ENCODE results near the gene TP53I13. TPM values are rescaled to one million over a fixed set of nuclear protein-coding genes. Genes with fewer than 3 reads are reported as not detected.
A peak's percentile ranks its signal among the peaks of the same experiment; 100 is the strongest.

The TP53I13 gene
- total and polyA plus RNA-seq, 2 of the 13 experiments (the other 11 are each of a cell fraction or from before 2014, with no cell fraction given): 16.9 to 25.7 TPM

DNA sequence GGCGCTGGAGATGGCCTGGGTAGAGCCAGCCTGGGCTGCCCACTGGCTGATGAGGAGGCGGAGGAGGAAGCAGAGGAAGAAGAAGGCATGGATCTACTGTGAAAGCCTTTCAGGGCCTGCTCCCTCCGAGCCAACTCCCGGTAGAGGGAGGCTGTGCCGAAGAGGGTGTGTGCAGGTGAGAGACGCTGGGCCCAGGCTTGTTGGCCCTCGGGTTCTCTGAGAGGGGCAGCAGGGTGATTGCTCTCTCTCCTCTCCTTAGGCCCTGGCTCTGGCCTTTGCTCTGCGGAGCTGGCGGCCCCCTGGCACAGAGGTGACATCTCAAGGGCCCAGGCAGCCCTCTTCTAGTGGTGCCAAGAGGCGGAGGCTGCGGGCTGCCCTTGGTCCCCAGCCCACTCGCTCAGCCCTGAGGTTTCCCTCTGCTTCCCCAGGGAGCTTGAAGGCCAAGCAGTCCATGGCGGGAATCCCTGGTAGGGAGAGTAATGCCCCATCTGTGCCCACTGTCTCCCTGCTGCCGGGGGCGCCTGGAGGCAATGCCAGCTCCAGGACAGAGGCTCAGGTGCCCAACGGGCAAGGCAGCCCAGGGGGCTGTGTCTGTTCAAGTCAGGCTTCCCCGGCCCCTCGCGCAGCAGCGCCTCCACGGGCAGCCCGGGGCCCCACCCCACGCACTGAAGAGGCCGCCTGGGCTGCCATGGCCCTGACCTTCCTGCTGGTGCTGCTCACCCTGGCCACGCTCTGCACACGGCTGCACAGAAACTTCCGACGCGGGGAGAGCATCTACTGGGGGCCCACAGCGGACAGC lies 3.6 kb downstream of the TP53I13 start:
- ATAC-seq (no peak), DNase-seq (ENCODE audit: low spot score) (no peak), FAIRE-seq (no peak)
- H3K4me2 ChIP-seq (ENCODE audit: low read depth, low read length): no peak overlapping the region
- peaks cover 0 to 11% of the 10 kb centered on the region in 2 experiments; a peak in 2 of 5 replicates for H3K36me3 ChIP-seq (replicated peaks in 1 of 2; ENCODE audit: control insufficient read depth in 1 of 2, insufficient read depth in 2 of 2, low read length in 2 of 2)
- no peak overlapping the region for H3K4me3 ChIP-seq (replicated peaks in 1 of 3; ENCODE audit: insufficient read depth in 1 of 3, low read depth in 2 of 3, low read length in 3 of 3)
- in situ Hi-C loops (cut with HindIII; ENCODE audit: extremely low pct_ligation_motif_present, low pct_unique_long_range_greater_than_20kb): no loop called here
- H3K9me3 ChIP-seq (ENCODE audit: low read length): no peaks in the 10 kb centered on the region
- intact Hi-C loops (cut with micrococcal nuclease; ENCODE audit: unreplicated experiment): no loop called here
- no peaks in the 10 kb centered on the region for H4K20me1 ChIP-seq (ENCODE audit: insufficient read depth, low read length)
- POLR2A ChIA-PET: no interaction called here
- BruUV-seq (replicated peaks): no TSS peak
- H3K4me1 ChIP-seq (ENCODE audit: insufficient read depth, low read length): peaks cover 32% of the 10 kb centered on the region
- CTCF ChIA-PET (ENCODE audit: low intra/inter-chr PET ratio, low total read pairs): no interaction called here
- H3K27me3 ChIP-seq (ENCODE audit: control insufficient read depth in 1 of 2, insufficient read depth in 2 of 2, low read length in 2 of 2): no peaks in the 10 kb centered on the region
- H2AFZ ChIP-seq (ENCODE audit: low read length): no peak overlapping the region
- 96% methylated on average over 9 of the region's 30 CpGs for WGBS (ENCODE audit: low lambda C conversion rate)
- H3K79me2 ChIP-seq (ENCODE audit: insufficient read depth, low read length): no peaks in the 10 kb centered on the region
- no peak overlapping the region for H3K9ac ChIP-seq (ENCODE audit: insufficient read depth, low read depth, low read length)
- no peak overlapping the region for H3K27ac ChIP-seq (ENCODE audit: extremely low read length, insufficient read depth, low read length)
- TF ChIP-seq ZNF251 (CRISPR knock-in tag; IDR thresholded peaks at IDR 0.05) (no peak), RBFOX2 (IDR thresholded peaks at IDR 0.05; ENCODE audit: low read depth, low read length) (peak; percentile 34; the same call in 1 of the 2 replicates)

DNA sequence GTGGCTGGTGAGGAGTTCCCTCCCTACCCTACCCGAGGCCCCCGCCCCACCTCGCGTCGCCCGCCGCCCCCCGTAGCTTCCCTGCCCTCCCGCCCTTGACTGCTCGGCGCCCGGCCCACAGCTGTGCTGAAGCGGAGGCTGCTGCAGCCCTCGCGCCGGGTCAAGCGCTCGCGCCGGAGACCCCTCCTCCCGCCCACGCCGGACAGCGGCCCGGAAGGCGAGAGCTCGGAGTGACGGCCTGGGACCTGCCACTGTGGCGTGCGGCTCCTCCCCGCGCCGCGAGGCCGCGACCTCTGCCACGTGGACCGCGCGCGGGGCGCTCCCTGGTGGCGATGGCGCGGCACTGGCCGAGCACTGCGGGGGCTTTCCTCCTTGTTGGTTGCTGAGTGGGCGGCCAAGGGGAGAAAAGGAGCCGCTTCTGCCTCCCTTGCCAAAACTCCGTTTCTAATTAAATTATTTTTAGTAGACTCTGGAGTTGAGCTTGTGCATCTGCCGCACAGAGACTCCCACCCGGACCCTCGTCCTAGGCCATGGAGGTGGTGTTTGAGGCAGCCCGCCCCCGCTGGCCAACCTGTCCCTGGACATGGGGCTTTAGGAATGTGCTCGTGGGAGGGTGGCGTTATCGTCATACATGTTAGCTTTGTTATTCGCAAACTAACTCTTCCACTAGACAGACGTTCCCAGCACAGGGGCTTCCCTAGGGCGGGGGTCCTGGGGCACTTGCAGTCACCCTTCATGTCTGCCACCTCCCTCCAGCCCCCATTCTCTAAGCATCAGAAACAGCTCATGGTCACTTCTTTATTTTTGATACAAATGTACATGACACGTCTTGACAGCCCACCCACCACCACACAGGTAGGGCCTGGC lies 4.4 kb downstream of the TP53I13 start:
- ATAC-seq: no peak
- H2AFZ ChIP-seq (ENCODE audit: low read length): no peak overlapping the region
- no peaks in the 10 kb centered on the region for H4K20me1 ChIP-seq (ENCODE audit: insufficient read depth, low read length)
- H3K4me3 ChIP-seq (replicated peaks in 1 of 3; ENCODE audit: insufficient read depth in 1 of 3, low read depth in 2 of 3, low read length in 3 of 3): no peak overlapping the region
- no peak overlapping the region for H3K27ac ChIP-seq (ENCODE audit: extremely low read length, insufficient read depth, low read length)
- intact Hi-C loops (cut with micrococcal nuclease; ENCODE audit: unreplicated experiment) (no loop called here), in situ Hi-C loops (cut with HindIII; ENCODE audit: extremely low pct_ligation_motif_present, low pct_unique_long_range_greater_than_20kb) (no loop called here)
- no TSS peak for BruUV-seq (replicated peaks)
- no peak overlapping the region for H3K4me2 ChIP-seq (ENCODE audit: low read depth, low read length)
- H3K79me2 ChIP-seq (ENCODE audit: insufficient read depth, low read length): no peaks in the 10 kb centered on the region
- no peaks in the 10 kb centered on the region for H3K9me3 ChIP-seq (ENCODE audit: low read length)
- peak; percentile 7; the same call in 1 of the 2 replicates for TF ChIP-seq RBFOX2 (IDR thresholded peaks at IDR 0.05; ENCODE audit: low read depth, low read length)
- no peak for TF ChIP-seq CBFB (CRISPR knock-in tag; IDR thresholded peaks at IDR 0.05)
- no peak for TF ChIP-seq ATF7-NPFF (CRISPR knock-in tag; IDR thresholded peaks at IDR 0.05; ENCODE audit: low read depth)
- TF ChIP-seq, protein P1, sequence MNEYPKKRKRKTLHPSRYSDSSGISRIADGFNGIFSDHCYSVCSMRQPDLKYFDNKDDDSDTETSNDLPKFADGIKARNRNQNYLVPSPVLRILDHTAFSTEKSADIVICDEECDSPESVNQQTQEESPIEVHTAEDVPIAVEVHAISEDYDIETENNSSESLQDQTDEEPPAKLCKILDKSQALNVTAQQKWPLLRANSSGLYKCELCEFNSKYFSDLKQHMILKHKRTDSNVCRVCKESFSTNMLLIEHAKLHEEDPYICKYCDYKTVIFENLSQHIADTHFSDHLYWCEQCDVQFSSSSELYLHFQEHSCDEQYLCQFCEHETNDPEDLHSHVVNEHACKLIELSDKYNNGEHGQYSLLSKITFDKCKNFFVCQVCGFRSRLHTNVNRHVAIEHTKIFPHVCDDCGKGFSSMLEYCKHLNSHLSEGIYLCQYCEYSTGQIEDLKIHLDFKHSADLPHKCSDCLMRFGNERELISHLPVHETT (CRISPR knock-in tag; conservative IDR thresholded peaks at IDR 0.05): no peak
- peak; percentile 66 for TF ChIP-seq AGO2 (optimal IDR thresholded peaks at IDR 0.05; ENCODE audit: low read depth, low read length)
- TF ChIP-seq HOXA3 (CRISPR knock-in tag; IDR thresholded peaks at IDR 0.05): peak; percentile 35; the same call in 1 of the 2 replicates
- TF ChIP-seq FLYWCH1 (CRISPR knock-in tag; IDR thresholded peaks at IDR 0.05): no peak
- TF ChIP-seq, protein P2, sequence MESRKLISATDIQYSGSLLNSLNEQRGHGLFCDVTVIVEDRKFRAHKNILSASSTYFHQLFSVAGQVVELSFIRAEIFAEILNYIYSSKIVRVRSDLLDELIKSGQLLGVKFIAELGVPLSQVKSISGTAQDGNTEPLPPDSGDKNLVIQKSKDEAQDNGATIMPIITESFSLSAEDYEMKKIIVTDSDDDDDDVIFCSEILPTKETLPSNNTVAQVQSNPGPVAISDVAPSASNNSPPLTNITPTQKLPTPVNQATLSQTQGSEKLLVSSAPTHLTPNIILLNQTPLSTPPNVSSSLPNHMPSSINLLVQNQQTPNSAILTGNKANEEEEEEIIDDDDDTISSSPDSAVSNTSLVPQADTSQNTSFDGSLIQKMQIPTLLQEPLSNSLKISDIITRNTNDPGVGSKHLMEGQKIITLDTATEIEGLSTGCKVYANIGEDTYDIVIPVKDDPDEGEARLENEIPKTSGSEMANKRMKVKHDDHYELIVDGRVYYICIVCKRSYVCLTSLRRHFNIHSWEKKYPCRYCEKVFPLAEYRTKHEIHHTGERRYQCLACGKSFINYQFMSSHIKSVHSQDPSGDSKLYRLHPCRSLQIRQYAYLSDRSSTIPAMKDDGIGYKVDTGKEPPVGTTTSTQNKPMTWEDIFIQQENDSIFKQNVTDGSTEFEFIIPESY (CRISPR knock-in tag; IDR thresholded peaks at IDR 0.05): peak; percentile 49; the same call in 1 of the 2 replicates
- H3K9ac ChIP-seq (ENCODE audit: insufficient read depth, low read depth, low read length): no peak overlapping the region
- WGBS (ENCODE audit: low lambda C conversion rate): 97% methylated on average over 62 of the region's 62 CpGs
- no peaks in the 10 kb centered on the region for H3K27me3 ChIP-seq (ENCODE audit: control insufficient read depth in 1 of 2, insufficient read depth in 2 of 2, low read length in 2 of 2)
- peaks cover 32% of the 10 kb centered on the region for H3K4me1 ChIP-seq (ENCODE audit: insufficient read depth, low read length)
- CTCF ChIA-PET (ENCODE audit: low intra/inter-chr PET ratio, low total read pairs): no interaction called here
- FAIRE-seq: no peak
- peaks cover under 1 to 15% of the 10 kb centered on the region in 2 experiments; a peak in 3 of 5 replicates for H3K36me3 ChIP-seq (replicated peaks in 1 of 2; ENCODE audit: control insufficient read depth in 1 of 2, insufficient read depth in 2 of 2, low read length in 2 of 2)
- POLR2A ChIA-PET: no interaction called here
- DNase-seq (ENCODE audit: low spot score): no peak

Measured in HepG2 (cell line).